Measurements from ENCODE around the gene DEPDC7. TPM values are rescaled to one million over a fixed set of nuclear protein-coding genes. Genes with fewer than 3 reads are reported as not detected.

DEPDC7 gene
- total RNA-seq, 4 donors from 2014 or later, result 3.3 to 76.2 (median 36.9) TPM

GRCh38 chr11:33068611-33069340, 53.1 kb downstream of the DEPDC7 start:
- no peak overlapping the region for H3K27ac ChIP-seq
- DNase-seq, result no peak
- no peak for TF ChIP-seq CTCF (IDR thresholded peaks at IDR 0.05)
- TF ChIP-seq POLR2A (IDR thresholded peaks at IDR 0.05), result no peak
- no peaks in the 10 kb centered on the region for H3K9me3 ChIP-seq
- no peaks in the 10 kb centered on the region for H3K27me3 ChIP-seq
- peaks cover 0 to 13% (median 0%) of the 10 kb centered on the region in 4 donors for H3K4me1 ChIP-seq
- no peak overlapping the region for H3K4me3 ChIP-seq
- H3K36me3 ChIP-seq, result peaks cover 0 to 84% (median 0%) of the 10 kb centered on the region in 3 donors

GRCh38 chr11:33072465-33072864, 56.8 kb downstream of the DEPDC7 start:
- H3K27me3 ChIP-seq, result no peaks in the 10 kb centered on the region
- H3K9me3 ChIP-seq, result no peaks in the 10 kb centered on the region
- no peak overlapping the region for H3K4me3 ChIP-seq
- H3K27ac ChIP-seq, result no peak overlapping the region
- peaks cover 0 to 94% (median 0%) of the 10 kb centered on the region in 3 donors for H3K36me3 ChIP-seq
- DNase-seq, result no peak
- TF ChIP-seq POLR2A (IDR thresholded peaks at IDR 0.05) (no peak), CTCF (IDR thresholded peaks at IDR 0.05) (no peak)
- H3K4me1 ChIP-seq, result no peaks in the 10 kb centered on the region

Small RNAs within 50 kb of the gene (small RNA-seq; reads per million reads assigned to genes)
- gene RF00019, result 0 reads per million in 2 donors

Other genes with a start within 250 kb of the DEPDC7 start
- not detected for gene CCDC73, start 221.2 kb upstream of the DEPDC7 start, total RNA-seq
- gene PRRG4, start 186.0 kb upstream of the DEPDC7 start, total RNA-seq, result 10 to 100 TPM in 2 of 4 donors, 1 to 10 TPM in 2; 3.3 to 16.1 (median 9.8) TPM
- gene QSER1, start 123.1 kb upstream of the DEPDC7 start, total RNA-seq, result 100 to 1,000 TPM in 1 of 4 donors, 10 to 100 TPM in 3; 17.7 to 111 (median 21.9) TPM
- 10 to 100 TPM; 28.9 to 98.4 (median 78.4) TPM for gene TCP11L1, start 23.7 kb downstream of the DEPDC7 start, total RNA-seq
- gene CSTF3, start 145.6 kb downstream of the DEPDC7 start, total RNA-seq, result 10 to 100 TPM; 18.5 to 28.9 (median 19.4) TPM
- 100 to 1,000 TPM in 1 of 4 donors, 10 to 100 TPM in 3; 87.8 to 123 (median 97.8) TPM for gene HIPK3, start 241.5 kb downstream of the DEPDC7 start, total RNA-seq